GM21526 (cell line): ENCODE data around the gene ZNF451.

Source experiments
- ATAC-seq: cut with Tn5 transposase; IDR thresholded peaks from one replicate; pipeline ENCODE4 v1.9.1; 2021; ENCODE audit warnings: moderate library complexity; ENCODE audit not compliant: unreplicated experiment, low FRiP score

The ZNF451 gene

DNA sequence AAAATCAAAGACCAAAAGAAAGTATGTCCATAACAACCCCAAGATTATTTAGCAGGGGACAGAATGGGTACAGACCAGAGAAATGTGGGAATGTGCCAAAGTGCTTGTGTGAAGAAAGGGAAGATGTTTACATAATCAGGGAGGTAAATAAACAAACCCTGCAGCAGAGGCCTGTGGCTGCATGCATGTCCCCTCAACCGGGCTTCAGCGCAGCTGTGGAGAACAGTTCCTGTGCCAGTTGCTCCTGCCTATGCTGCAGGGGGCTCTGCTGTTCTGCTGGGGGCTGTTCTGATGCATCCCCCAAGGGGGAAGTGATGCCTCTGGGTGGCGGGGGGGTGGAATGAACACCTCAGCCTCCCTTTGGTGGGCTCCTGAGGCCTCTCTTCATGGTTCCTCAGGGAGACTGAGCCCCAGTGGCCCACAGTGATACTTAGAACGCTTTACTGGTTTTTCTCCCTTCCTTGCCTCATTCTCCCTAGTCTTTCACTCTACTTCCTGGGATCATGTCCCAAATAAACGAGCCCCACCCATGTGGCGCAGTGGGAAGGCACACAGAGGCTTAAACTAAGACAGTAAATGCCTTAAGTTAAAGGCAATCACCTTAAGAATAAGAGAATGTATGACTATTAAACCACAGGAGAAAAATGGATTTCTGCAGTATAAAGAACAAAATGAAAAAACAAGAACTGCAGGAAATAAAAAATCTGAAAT, 109.1 kb downstream of the ZNF451 start:
- ATAC-seq, result no peak

DNA sequence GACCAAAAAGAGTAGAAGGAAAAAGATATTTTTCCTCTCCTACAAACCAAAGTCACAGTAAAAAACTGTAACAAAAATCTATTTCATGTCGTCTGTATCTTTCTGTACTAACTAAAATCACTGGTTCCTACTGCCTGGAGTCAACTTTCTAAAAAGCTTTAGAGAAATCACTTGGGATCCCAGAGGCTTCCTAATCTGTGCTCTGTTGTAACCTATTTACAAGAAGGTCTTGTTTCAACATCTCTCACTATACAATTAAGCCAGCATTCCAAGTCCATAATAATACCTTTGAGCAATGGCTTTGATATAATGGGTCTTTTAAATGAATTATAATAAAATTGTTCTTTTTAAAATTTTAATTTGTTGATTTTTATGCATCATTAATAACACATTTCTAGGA, 111.7 kb downstream of the ZNF451 start:
- no peak for ATAC-seq

DNA sequence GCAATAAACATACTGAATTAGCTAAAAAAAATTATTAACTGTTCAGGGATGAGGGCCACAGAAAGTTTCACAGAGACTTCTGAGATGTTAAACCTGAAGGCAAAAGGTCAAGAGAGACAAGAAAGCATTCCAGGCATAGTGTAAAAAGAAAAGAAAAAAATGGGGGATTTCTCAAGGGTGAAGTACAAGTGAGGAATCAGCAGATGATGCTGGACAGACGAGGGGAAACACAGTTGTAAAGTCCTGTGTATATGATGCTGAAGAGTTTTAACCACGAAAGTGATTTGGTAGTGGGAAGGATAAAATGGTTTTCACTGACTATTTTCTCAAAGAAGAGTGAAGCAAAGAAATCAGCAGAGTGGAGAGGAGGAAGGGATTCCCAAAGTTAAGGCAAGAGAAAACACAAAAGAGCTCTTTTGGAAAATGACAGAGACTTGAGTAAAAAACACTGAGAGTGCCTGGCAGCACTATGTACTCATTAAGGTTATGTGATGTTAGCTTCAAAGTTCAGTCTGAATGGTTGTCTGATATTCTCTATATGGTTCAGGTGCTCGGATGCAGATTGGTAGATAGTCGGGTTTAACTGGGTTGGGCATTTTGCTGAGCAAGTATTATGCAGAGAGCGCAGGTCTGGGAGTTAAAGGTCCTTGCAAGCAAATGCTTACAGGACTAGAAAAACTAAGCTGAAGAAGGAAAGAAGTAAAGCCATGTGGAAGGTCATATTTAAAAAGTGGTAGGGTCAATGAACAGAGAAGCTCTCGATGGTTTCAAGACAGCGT, 115.8 kb downstream of the ZNF451 start:
- no peak for ATAC-seq

DNA sequence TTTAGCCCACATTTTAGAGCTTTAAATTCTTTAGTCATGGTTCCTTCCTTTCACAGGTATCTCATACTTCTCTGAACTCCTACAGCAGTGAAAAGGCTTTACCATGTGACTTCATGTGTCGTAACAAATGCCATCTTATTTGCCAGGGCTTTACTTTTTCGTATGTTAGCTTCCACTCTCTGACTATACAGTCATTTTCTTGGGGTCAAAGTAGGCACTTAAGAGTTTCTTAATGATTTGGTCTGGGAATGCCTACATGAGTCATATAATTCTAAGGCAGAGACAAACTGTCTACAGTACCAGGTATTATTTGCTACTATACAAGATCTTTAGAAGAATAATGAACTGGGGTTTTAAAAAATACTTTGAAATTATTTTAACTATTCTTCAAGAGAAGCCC, 117.2 kb downstream of the ZNF451 start:
- no peak for ATAC-seq

DNA sequence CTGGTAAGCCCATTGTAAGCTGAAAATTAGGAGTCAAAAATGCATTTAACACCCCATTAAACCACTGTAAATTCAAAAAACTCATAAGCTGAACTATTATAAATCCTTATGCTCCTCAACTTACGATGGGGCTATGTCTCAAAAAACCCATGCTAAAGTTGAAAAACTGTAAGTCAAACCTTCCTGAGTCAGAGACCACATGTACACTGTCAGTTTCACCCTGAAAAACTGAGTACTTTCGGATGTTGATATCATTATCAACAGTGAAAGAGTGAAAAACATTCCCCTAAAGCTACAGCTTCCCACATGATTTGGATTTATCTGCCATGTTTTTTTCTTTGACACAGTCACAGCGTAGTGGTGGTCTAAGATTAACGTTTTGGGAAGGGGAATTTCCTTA, 117.9 kb downstream of the ZNF451 start:
- ATAC-seq, result no peak

DNA sequence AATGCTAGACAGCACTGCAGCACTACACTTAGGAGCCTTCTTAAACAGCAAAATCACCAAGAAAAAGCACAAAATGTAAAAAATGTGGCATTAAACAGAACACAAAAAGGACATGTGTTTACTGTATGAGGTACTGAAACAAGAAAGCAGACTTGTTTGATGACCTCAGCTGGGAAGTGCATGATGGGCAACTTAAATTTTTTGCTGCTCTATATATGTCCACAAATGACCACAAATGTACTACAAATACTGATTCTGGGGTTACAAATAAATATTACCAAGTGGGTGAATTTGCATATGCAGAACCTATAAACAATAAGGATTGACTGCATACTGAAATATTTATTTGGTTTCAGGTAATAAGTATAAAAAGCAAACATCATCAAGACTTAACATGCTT, 119.0 kb downstream of the ZNF451 start:
- no peak for ATAC-seq

DNA sequence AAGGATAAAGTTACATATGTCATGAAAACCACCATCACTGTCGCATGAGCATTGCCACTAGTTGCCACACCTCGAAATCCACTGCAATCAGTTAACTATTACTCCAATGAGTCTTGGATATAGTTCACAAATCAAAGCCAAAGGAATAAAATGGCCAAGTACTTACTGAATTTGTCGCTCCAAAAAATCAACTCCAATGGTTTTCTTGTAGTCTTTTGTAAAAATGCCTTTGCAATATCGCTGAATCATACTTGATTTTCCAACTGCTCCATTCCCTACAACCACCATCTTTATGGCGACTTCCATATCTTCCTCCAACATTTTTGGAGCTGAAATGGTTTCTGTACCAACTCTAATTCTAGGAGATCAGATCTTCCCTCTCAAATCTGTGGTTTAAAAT, 120.1 kb downstream of the ZNF451 start:
- ATAC-seq, result no peak

DNA sequence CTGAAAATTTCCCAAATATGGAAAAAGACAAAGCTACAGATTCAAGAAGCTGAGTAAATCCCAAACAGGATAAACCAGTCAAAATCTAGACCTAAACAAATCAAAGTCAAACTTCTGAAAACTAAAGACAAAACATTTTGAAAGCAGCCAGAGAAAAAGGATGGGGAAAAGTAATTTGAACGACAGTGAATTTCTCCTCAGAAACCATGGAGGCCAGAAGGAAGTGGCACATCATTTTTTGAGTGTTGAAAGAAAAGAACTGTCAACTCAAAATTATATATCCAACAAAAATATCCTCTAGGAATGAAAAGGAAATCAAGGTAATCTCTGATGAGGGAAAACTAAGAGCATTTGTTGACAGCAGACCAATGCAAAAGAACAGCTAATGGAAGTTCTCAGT, 125.3 kb downstream of the ZNF451 start:
- no peak for ATAC-seq

DNA sequence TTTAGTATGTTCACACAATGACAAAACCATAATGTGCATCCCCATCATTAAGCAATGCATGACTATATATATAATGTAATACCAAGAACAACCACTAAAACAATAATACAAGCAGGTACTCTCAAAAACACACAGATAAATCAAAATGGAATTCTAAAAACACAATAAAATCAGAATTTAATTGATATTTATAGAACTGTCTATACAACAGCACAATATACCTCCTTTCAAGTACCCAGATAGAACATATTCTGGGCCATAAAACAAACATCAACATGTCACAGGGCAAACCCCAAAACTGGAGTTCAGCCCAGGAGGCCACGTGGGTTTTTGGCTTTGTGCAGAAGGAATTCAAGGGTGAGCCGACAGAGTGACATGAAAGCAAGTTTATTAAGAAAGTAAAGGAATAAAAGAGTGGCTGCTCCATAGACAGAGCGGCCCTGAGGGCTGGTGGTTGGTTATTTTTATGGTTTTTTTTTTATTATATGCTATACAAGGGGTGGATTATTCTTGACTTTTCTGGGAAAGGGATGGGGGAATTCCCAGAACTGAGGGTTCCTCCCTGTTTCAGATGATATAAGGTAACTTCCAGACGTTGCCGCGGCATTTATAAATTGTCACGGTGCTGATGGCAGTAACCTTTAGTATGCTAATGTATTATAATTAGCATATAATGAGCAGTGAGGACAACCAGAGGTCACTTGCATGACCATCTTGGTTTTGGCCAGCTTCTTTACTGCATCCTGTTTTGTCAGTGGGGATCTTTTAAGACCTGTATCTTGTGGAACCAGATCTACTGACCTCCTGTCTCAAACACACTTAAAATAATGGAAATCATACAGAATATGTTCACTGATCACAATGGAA, 126.5 kb downstream of the ZNF451 start:
- no peak for ATAC-seq

DNA sequence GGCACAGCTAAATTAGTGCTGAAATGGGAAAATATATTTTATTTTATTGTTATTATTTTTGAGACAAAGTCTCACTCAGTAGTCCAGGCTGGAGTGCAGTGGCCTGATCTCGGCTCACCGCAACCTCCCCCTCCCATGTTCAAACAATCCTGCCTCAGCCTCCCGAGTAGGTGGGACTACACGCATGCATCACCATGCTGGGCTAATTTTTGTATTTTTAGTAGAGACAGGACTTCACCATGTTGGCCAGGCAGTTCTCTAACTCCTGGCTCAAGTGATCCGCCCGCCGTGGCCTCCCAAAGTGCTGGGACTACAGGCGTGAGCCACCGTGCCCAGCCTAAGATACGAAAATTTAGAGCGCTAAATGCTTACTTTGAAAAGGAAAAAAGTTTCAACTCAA, 127.3 kb downstream of the ZNF451 start:
- no peak for ATAC-seq
